ENCODE results near the gene SCO1. TPM values are rescaled to one million over a fixed set of nuclear protein-coding genes. Genes with fewer than 3 reads are reported as not detected.

SCO1 gene
- total RNA-seq, 1 experiment from 2014 or later = 28.0 TPM

- no peaks in the 10 kb centered on the region for H3K9me3 ChIP-seq (ENCODE audit: control insufficient read depth, insufficient read depth, low read depth, low read length)
- H3K36me3 ChIP-seq (ENCODE audit: control insufficient read depth, insufficient read depth, low read length) = 0 out of 2 replicates have a peak, but pooled peaks cover 2% of the 10 kb centered on the region
- CTCF ChIA-PET = no interaction called here
- H3K4me1 ChIP-seq (ENCODE audit: control insufficient read depth, insufficient read depth, low read length) = no peaks in the 10 kb centered on the region
- TF ChIP-seq CTCF (IDR thresholded peaks at IDR 0.05) = no peak
- TF ChIP-seq POLR2AphosphoS5 (IDR thresholded peaks at IDR 0.05; ENCODE audit: low read depth, low read length) = no peak
- no peak for TF ChIP-seq REST (IDR thresholded peaks at IDR 0.05; ENCODE audit: insufficient read depth in 1 of 2, low read depth in 2 of 2, low read length in 1 of 2)
- no peak for TF ChIP-seq SIN3A (IDR thresholded peaks at IDR 0.05; ENCODE audit: borderline replicate concordance, insufficient read depth, low read depth, low read length)
- TF ChIP-seq TCF7L2 (IDR thresholded peaks at IDR 0.05; ENCODE audit: low read depth, low read length) = no peak
- intact Hi-C loops (cut with micrococcal nuclease; ENCODE audit: unreplicated experiment) = no loop called here
- ATAC-seq = no peak
- no peak overlapping the region for H3K4me3 ChIP-seq (ENCODE audit: low read depth in 2 of 2, low read length in 2 of 2)
- in situ Hi-C loops (cut with HindIII; ENCODE audit: low pct_unique_long_range_greater_than_20kb, low sequenced_read_pairs) = no loop called here
- POLR2A ChIA-PET = no interaction called here
- no TSS peak for BruUV-seq (replicated peaks)
- no peaks in the 10 kb centered on the region for H3K27me3 ChIP-seq (ENCODE audit: control insufficient read depth, insufficient read depth, low read length)
- H3K27ac ChIP-seq (ENCODE audit: low read length) = no peak overlapping the region
- DNase-seq (ENCODE audit: low read depth, low spot score) = no peak
Observed at GRCh38 chr17:10716218-10716617, 18.9 kb upstream of the SCO1 start.

GRCh38 chr17:10713318-10713717 lies 16.0 kb upstream of the SCO1 start:
- Histone ChIP-seq H3K27ac (ENCODE audit: low read length) (no peak overlapping the region), H3K9me3 (ENCODE audit: control insufficient read depth, insufficient read depth, low read depth, low read length) (no peaks in the 10 kb centered on the region), H3K4me3 (ENCODE audit: low read depth in 2 of 2, low read length in 2 of 2) (no peak overlapping the region), H3K4me1 (ENCODE audit: control insufficient read depth, insufficient read depth, low read length) (no peaks in the 10 kb centered on the region), H3K36me3 (ENCODE audit: control insufficient read depth, insufficient read depth, low read length) (peaks cover 6% of the 10 kb centered on the region; the same call in 1 of the 2 replicates), H3K27me3 (ENCODE audit: control insufficient read depth, insufficient read depth, low read length) (no peaks in the 10 kb centered on the region)
- in situ Hi-C loops (cut with HindIII; ENCODE audit: low pct_unique_long_range_greater_than_20kb, low sequenced_read_pairs) (no loop called here), intact Hi-C loops (cut with micrococcal nuclease; ENCODE audit: unreplicated experiment) (no loop called here)
- no peak for TF ChIP-seq TCF7L2 (IDR thresholded peaks at IDR 0.05; ENCODE audit: low read depth, low read length)
- no peak for TF ChIP-seq SIN3A (IDR thresholded peaks at IDR 0.05; ENCODE audit: borderline replicate concordance, insufficient read depth, low read depth, low read length)
- TF ChIP-seq REST (IDR thresholded peaks at IDR 0.05; ENCODE audit: insufficient read depth in 1 of 2, low read depth in 2 of 2, low read length in 1 of 2) = no peak
- TF ChIP-seq POLR2AphosphoS5 (IDR thresholded peaks at IDR 0.05; ENCODE audit: low read depth, low read length) = no peak
- no peak for TF ChIP-seq CTCF (IDR thresholded peaks at IDR 0.05)
- ChIA-PET CTCF (no interaction called here), POLR2A (no interaction called here)
- BruUV-seq (replicated peaks) = no TSS peak
- ATAC-seq = no peak
- DNase-seq (ENCODE audit: low read depth, low spot score) = no peak

All from Panc1 (cell line).